ENCODE measurements around the gene CMKLR1. TPM values are rescaled to one million over a fixed set of nuclear protein-coding genes. Genes with fewer than 3 reads are reported as not detected.

CMKLR1 gene
- total RNA-seq, 1 donor from 2014 or later, result 1.2 TPM

- DNase-seq (ENCODE audit: low spot score in 2 of 2), result no peak
- FAIRE-seq, result no peak
These were observed 36.5 kb downstream of the CMKLR1 start for GRCh38 chr12:108302403-108303311.

GRCh38 chr12:108302016-108302402 lies 37.1 kb downstream of the CMKLR1 start:
- DNase-seq (ENCODE audit: low spot score in 2 of 2), result no peak
- no peak for FAIRE-seq

- DNase-seq (ENCODE audit: low spot score in 2 of 2), result no peak
- FAIRE-seq, result no peak
These were observed 37.8 kb downstream of the CMKLR1 start for GRCh38 chr12:108301346-108301745.

GRCh38 chr12:108299980-108300696 lies 39.0 kb downstream of the CMKLR1 start:
- FAIRE-seq, result no peak
- DNase-seq (ENCODE audit: low spot score in 2 of 2), result no peak

GRCh38 chr12:108299516-108299915 lies 39.6 kb downstream of the CMKLR1 start:
- no peak for FAIRE-seq

GRCh38 chr12:108298761-108299275 lies 40.3 kb downstream of the CMKLR1 start:
- no peak for FAIRE-seq
- no peak for DNase-seq (ENCODE audit: low spot score in 2 of 2)

More at GRCh38 chr12:108299516-108299915, 39.6 kb downstream of the CMKLR1 start:
- no peak for DNase-seq (ENCODE audit: low spot score in 2 of 2)

GRCh38 chr12:108297895-108298760 lies 41.0 kb downstream of the CMKLR1 start:
- no peak for DNase-seq (ENCODE audit: low spot score in 2 of 2)
- no peak for FAIRE-seq

- FAIRE-seq (no peak), DNase-seq (ENCODE audit: low spot score in 2 of 2) (no peak)
These were observed 41.7 kb downstream of the CMKLR1 start for GRCh38 chr12:108297424-108297823.

- no peak for FAIRE-seq
These were observed 42.2 kb downstream of the CMKLR1 start for GRCh38 chr12:108296945-108297344.

GRCh38 chr12:108295641-108296040 lies 43.5 kb downstream of the CMKLR1 start:
- DNase-seq (ENCODE audit: low spot score in 2 of 2) (no peak), FAIRE-seq (no peak)

More at GRCh38 chr12:108296945-108297344, 42.2 kb downstream of the CMKLR1 start:
- DNase-seq (ENCODE audit: low spot score in 2 of 2), result no peak

- no peak for FAIRE-seq
- no peak for DNase-seq (ENCODE audit: low spot score in 2 of 2)
These were observed 49.6 kb downstream of the CMKLR1 start for GRCh38 chr12:108289350-108290161.

- FAIRE-seq (no peak), DNase-seq (ENCODE audit: low spot score in 2 of 2) (no peak)
These were observed 51.9 kb downstream of the CMKLR1 start for GRCh38 chr12:108287227-108287626.

GRCh38 chr12:108285016-108285415 lies 54.1 kb downstream of the CMKLR1 start:
- DNase-seq (ENCODE audit: low spot score in 2 of 2), result no peak
- FAIRE-seq, result no peak

- DNase-seq (ENCODE audit: low spot score in 2 of 2) (no peak), FAIRE-seq (no peak)
These were observed 54.9 kb downstream of the CMKLR1 start for GRCh38 chr12:108284163-108284562.

GRCh38 chr12:108282676-108283075 lies 56.4 kb downstream of the CMKLR1 start:
- FAIRE-seq (no peak), DNase-seq (ENCODE audit: low spot score in 2 of 2) (no peak)

- DNase-seq (ENCODE audit: low spot score in 2 of 2) (no peak), FAIRE-seq (no peak)
These were observed 57.0 kb downstream of the CMKLR1 start for GRCh38 chr12:108282160-108282559.

GRCh38 chr12:108277613-108278012 lies 61.5 kb downstream of the CMKLR1 start:
- DNase-seq (ENCODE audit: low spot score in 2 of 2) (no peak), FAIRE-seq (no peak)

- FAIRE-seq, result no peak
- no peak for DNase-seq (ENCODE audit: low spot score in 2 of 2)
These were observed 65.9 kb downstream of the CMKLR1 start for GRCh38 chr12:108273217-108273616.
